Muscle layer of colon (tissue), 2 donors: ENCODE data around the gene KIAA0040.

ENCODE experiments used
- H3K27ac ChIP-seq: one replicate; pipeline ENCODE4 v1.7.0; 2013; ENCODE audit warnings: low read depth, mild to moderate bottlenecking, low read length, moderate library complexity
- H3K27me3 ChIP-seq, 2 donors: one replicate each; pipeline ENCODE4 v1.7.0; 2013; ENCODE audit warnings: low read length in 2 of 2, mild to moderate bottlenecking in 2 of 2; ENCODE audit not compliant: insufficient read depth in 2 of 2, control insufficient read depth in 1 of 2
- H3K36me3 ChIP-seq: one replicate; pipeline ENCODE4 v1.7.0; 2013; ENCODE audit warnings: mild to moderate bottlenecking, low read length; ENCODE audit not compliant: insufficient read depth
- H3K4me1 ChIP-seq: one replicate; pipeline ENCODE4 v1.7.0; 2013; ENCODE audit warnings: mild to moderate bottlenecking, low read length; ENCODE audit not compliant: insufficient read depth
- H3K4me3 ChIP-seq, 2 donors: one replicate each; pipeline ENCODE4 v1.7.0; 2013; ENCODE audit warnings: low read length in 2 of 2, low read depth in 1 of 2, mild to moderate bottlenecking in 1 of 2, moderate library complexity in 1 of 2
- H3K9ac ChIP-seq: one replicate; pipeline ENCODE4 v1.7.0; 2013; ENCODE audit warnings: low read length
- H3K9me3 ChIP-seq: one replicate; pipeline ENCODE4 v1.7.0; 2013; ENCODE audit warnings: mild to moderate bottlenecking, low read length
- donor health status: abdominal sarcoma.
- donor health status: Adenocarcinoma of cecum.

KIAA0040 gene

GRCh38 chr1:175198332-175198731, 5.8 kb upstream of the KIAA0040 start:
- H3K9me3 ChIP-seq: no peaks in the 10 kb centered on the region
- no peak overlapping the region for H3K27ac ChIP-seq
- no peak overlapping the region for H3K4me3 ChIP-seq
- H3K9ac ChIP-seq: no peak overlapping the region
- H3K4me1 ChIP-seq: peaks cover 13% of the 10 kb centered on the region
- no peaks in the 10 kb centered on the region for H3K27me3 ChIP-seq
- no peaks in the 10 kb centered on the region for H3K36me3 ChIP-seq

GRCh38 chr1:175197531-175197930, 5.0 kb upstream of the KIAA0040 start:
- Histone ChIP-seq H3K9me3 (no peaks in the 10 kb centered on the region), H3K9ac (no peak overlapping the region), H3K27me3 (no peaks in the 10 kb centered on the region), H3K4me3 (no peak overlapping the region), H3K36me3 (no peaks in the 10 kb centered on the region), H3K4me1 (peaks cover 13% of the 10 kb centered on the region), H3K27ac (no peak overlapping the region)

GRCh38 chr1:175195798-175196197, 3.2 kb upstream of the KIAA0040 start:
- no peak overlapping the region for H3K27ac ChIP-seq
- H3K4me3 ChIP-seq: no peak overlapping the region
- H3K4me1 ChIP-seq: peaks cover 10% of the 10 kb centered on the region
- no peaks in the 10 kb centered on the region for H3K27me3 ChIP-seq
- H3K9ac ChIP-seq: no peak overlapping the region
- H3K36me3 ChIP-seq: no peaks in the 10 kb centered on the region
- H3K9me3 ChIP-seq: no peaks in the 10 kb centered on the region

- Histone ChIP-seq H3K4me1 (peaks cover 6% of the 10 kb centered on the region), H3K27me3 (no peaks in the 10 kb centered on the region)
Measured at GRCh38 chr1:175195281-175195680, 2.7 kb upstream of the KIAA0040 start.

GRCh38 chr1:175193527-175193910, 943 bp upstream of the KIAA0040 start:
- Histone ChIP-seq H3K9ac (no peak overlapping the region), H3K4me3 (peak overlapping the region in 1 of 2 donors; percentile 46), H3K4me1 (peaks cover 6% of the 10 kb centered on the region), H3K9me3 (no peaks in the 10 kb centered on the region), H3K36me3 (no peaks in the 10 kb centered on the region), H3K27me3 (no peaks in the 10 kb centered on the region), H3K27ac (peak overlapping the region; percentile 1)

More at GRCh38 chr1:175195281-175195680, 2.7 kb upstream of the KIAA0040 start:
- Histone ChIP-seq H3K9ac (no peak overlapping the region), H3K9me3 (no peaks in the 10 kb centered on the region), H3K36me3 (no peaks in the 10 kb centered on the region), H3K27ac (no peak overlapping the region), H3K4me3 (no peak overlapping the region)

- peaks cover 6% of the 10 kb centered on the region for H3K4me1 ChIP-seq
Measured at GRCh38 chr1:175192111-175192629, 406 bp downstream of the KIAA0040 start.

GRCh38 chr1:175191659-175192058, 917 bp downstream of the KIAA0040 start:
- H3K27ac ChIP-seq: no peak overlapping the region
- peak overlapping the region; percentile 70 to 96 for H3K4me3 ChIP-seq

More at GRCh38 chr1:175192111-175192629, 406 bp downstream of the KIAA0040 start:
- no peaks in the 10 kb centered on the region for H3K27me3 ChIP-seq
- peak overlapping the region; percentile 70 to 96 for H3K4me3 ChIP-seq
- no peaks in the 10 kb centered on the region for H3K9me3 ChIP-seq
- no peaks in the 10 kb centered on the region for H3K36me3 ChIP-seq
- peak overlapping the region; percentile 66 for H3K27ac ChIP-seq
- peak overlapping the region; percentile 88 for H3K9ac ChIP-seq

GRCh38 chr1:175188936-175189335, 3.6 kb downstream of the KIAA0040 start:
- H3K9me3 ChIP-seq: no peaks in the 10 kb centered on the region
- no peak overlapping the region for H3K4me3 ChIP-seq
- no peak overlapping the region for H3K9ac ChIP-seq
- H3K4me1 ChIP-seq: peaks cover 6% of the 10 kb centered on the region
- no peaks in the 10 kb centered on the region for H3K27me3 ChIP-seq
- no peak overlapping the region for H3K27ac ChIP-seq
- H3K36me3 ChIP-seq: no peaks in the 10 kb centered on the region

More at GRCh38 chr1:175191659-175192058, 917 bp downstream of the KIAA0040 start:
- H3K27me3 ChIP-seq: no peaks in the 10 kb centered on the region
- peaks cover 6% of the 10 kb centered on the region for H3K4me1 ChIP-seq
- H3K36me3 ChIP-seq: no peaks in the 10 kb centered on the region
- H3K9ac ChIP-seq: peak overlapping the region; percentile 88
- H3K9me3 ChIP-seq: no peaks in the 10 kb centered on the region

GRCh38 chr1:175186433-175187160, 6.0 kb downstream of the KIAA0040 start:
- no peak overlapping the region for H3K4me3 ChIP-seq
- no peak overlapping the region for H3K9ac ChIP-seq
- no peaks in the 10 kb centered on the region for H3K9me3 ChIP-seq
- no peaks in the 10 kb centered on the region for H3K36me3 ChIP-seq
- H3K27ac ChIP-seq: no peak overlapping the region
- no peaks in the 10 kb centered on the region for H3K27me3 ChIP-seq
- H3K4me1 ChIP-seq: peaks cover 4% of the 10 kb centered on the region

GRCh38 chr1:175185903-175186302, 6.7 kb downstream of the KIAA0040 start:
- no peak overlapping the region for H3K27ac ChIP-seq
- H3K9ac ChIP-seq: no peak overlapping the region
- no peaks in the 10 kb centered on the region for H3K9me3 ChIP-seq
- H3K36me3 ChIP-seq: no peaks in the 10 kb centered on the region
- no peaks in the 10 kb centered on the region for H3K4me1 ChIP-seq
- no peak overlapping the region for H3K4me3 ChIP-seq
- H3K27me3 ChIP-seq: no peaks in the 10 kb centered on the region

GRCh38 chr1:175183586-175183985, 9.0 kb downstream of the KIAA0040 start:
- H3K4me3 ChIP-seq: no peak overlapping the region
- no peaks in the 10 kb centered on the region for H3K27me3 ChIP-seq
- H3K27ac ChIP-seq: no peak overlapping the region
- H3K36me3 ChIP-seq: no peaks in the 10 kb centered on the region
- H3K9me3 ChIP-seq: no peaks in the 10 kb centered on the region
- H3K4me1 ChIP-seq: no peaks in the 10 kb centered on the region
- H3K9ac ChIP-seq: no peak overlapping the region
